Measurements from ENCODE around the gene FRZB. TPM values are rescaled to one million over a fixed set of nuclear protein-coding genes. Genes with fewer than 3 reads are reported as not detected.

FRZB gene
- total RNA-seq, 1 experiment from 2014 or later = 0.71 TPM

- DNase-seq (ENCODE audit: low read depth) = no peak
Observed at GRCh38 chr2:182845794-182846417, 20.5 kb downstream of the FRZB start.

DNA sequence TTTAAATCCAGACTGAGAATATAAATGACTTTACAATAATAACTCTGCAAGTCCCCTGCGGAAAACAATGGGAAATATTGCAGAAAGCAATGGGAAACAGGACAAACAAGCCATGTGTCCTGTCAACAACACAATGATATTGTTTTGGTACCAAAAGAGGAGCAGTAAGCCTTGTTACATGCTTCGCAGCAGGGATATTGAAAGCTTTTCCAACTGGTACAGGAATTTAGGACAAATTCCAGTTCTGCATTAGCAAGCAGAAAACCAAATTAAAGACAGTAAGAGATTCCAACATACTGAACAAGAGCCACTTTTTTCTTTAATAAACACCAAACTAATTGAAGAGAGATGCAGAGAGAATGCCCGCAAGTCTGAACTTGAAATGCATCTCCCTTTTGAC is 30.0 kb downstream of the FRZB start:
- DNase-seq (ENCODE audit: low read depth) = no peak

- no peak for DNase-seq (ENCODE audit: low read depth)
Observed at GRCh38 chr2:182834293-182834692, 32.1 kb downstream of the FRZB start.

- no peak for DNase-seq (ENCODE audit: low read depth)
Observed at GRCh38 chr2:182833084-182833854, 33.2 kb downstream of the FRZB start.

GRCh38 chr2:182831921-182832320 is 34.5 kb downstream of the FRZB start:
- DNase-seq (ENCODE audit: low read depth) = no peak

GRCh38 chr2:182831101-182831500 is 35.3 kb downstream of the FRZB start:
- no peak for DNase-seq (ENCODE audit: low read depth)

GRCh38 chr2:182827182-182827879 is 39.1 kb downstream of the FRZB start:
- no peak for DNase-seq (ENCODE audit: low read depth)

- no peak for DNase-seq (ENCODE audit: low read depth)
Observed at GRCh38 chr2:182826496-182826895, 39.9 kb downstream of the FRZB start.

DNA sequence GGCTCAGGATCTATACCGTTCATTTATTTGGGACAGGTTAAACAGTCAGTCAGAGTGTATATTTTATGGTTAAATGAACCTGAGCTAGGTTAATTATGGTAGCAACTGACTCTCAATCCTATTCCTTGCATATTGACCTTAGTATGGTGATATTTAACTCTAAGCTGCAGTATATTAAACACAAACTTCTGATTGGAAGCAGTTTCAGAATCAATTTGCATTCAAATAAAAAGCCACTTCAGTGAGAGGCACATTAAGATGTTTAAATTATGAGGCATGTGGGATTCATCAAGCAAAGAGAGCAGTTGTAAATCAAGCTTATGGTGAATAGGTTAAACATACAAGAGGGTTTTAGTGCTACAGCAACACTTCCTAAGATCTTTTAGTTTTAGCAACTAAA is 40.4 kb downstream of the FRZB start:
- no peak for DNase-seq (ENCODE audit: low read depth)

GRCh38 chr2:182824767-182825158 is 41.7 kb downstream of the FRZB start:
- no peak for DNase-seq (ENCODE audit: low read depth)

DNA sequence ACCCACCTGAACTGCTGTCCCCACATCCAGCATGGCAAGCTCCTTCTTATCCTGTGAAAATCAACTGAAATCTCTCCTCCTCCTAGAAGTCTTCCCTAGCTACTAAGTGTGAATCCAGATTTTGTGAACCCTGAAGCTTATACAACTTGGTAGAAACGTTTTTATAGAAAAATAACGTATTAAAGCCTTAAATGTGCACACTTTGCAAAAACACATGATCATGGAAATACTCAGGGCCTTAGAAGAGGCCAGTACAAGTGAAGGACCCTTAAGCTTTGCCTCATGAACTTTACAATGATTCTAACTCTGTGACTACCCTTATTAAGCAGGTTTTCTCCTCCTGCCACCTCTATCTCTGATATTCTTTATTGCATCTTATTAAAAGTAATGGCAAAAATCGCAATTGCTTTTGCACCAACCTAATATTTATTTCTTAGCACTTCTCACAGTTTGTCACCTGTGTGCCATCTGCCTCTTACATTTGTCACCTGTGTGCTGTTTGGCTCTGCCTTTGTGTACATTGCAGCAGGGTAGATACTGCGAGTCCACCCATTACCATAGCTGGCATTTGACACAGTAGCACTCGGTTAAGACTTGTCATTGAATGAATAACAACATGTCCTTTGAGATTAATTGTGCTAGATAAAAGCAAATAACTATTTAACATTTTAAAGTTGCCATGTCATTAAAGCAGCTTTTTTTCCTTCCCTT is 42.2 kb downstream of the FRZB start:
- DNase-seq (ENCODE audit: low read depth) = no peak

DNA sequence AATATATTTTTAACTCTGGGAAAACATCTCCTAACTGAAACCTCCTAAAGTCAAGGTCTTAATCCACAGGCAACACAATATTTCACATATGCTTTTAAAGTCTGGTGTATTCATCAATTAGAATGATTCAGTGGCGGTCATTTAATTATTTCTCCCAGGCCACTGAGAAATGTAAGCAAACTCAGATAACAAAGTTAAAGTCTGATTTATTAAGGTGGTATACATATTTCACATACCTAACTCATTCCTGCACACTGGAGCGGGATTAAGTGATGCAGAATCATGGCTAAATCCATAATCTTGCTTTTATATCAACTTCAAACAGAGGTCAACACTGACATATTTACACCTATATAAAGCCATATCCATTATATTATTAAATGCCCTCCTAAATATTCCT is 43.7 kb downstream of the FRZB start:
- no peak for DNase-seq (ENCODE audit: low read depth)

- DNase-seq (ENCODE audit: low read depth) = peak; percentile 9
Observed at GRCh38 chr2:182821182-182821581, 45.3 kb downstream of the FRZB start.

- no peak for DNase-seq (ENCODE audit: low read depth)
Observed at GRCh38 chr2:182819412-182819811, 47.0 kb downstream of the FRZB start.

DNA sequence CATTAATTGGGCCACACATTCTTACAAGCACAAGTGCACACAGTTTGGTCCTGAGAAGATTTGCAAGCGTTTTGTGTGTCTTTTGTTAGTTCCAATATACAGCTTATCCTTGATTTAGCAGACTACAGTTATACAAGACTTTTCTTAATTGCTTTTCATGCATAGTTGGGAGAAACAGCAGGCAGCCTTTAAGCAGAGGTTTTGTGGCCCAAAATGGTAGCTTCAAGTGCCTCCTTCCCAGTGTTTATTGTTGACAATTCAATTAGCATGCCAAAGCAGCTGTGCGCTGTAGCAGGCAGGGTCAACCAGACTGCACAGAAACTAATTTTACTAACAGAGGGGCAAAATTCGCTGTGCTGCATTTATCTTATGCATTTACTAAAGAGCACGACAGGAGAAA is 47.5 kb downstream of the FRZB start:
- DNase-seq (ENCODE audit: low read depth) = no peak

GRCh38 chr2:182818501-182818900 is 47.9 kb downstream of the FRZB start:
- DNase-seq (ENCODE audit: low read depth) = no peak

DNA sequence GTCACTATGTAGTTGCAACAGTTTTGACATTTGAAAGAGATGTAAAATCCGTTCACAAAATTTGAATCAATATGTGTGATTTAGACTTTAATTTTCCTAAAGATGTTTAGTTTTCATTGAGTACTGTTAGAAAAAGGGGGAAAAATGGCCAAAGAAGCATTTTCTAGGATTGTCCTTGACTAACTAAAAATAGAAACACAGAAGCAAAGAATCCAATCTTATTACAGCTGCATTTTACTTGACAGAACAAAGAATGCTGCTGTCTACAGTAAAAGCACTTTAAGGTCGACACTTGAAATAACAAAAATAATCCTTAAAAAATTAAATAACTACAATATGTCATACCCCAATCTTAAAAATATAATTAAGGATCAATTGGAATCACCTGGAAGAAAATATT is 48.9 kb downstream of the FRZB start:
- no peak for DNase-seq (ENCODE audit: low read depth)

GRCh38 chr2:182816866-182817265 is 49.6 kb downstream of the FRZB start:
- DNase-seq (ENCODE audit: low read depth) = no peak

DNA sequence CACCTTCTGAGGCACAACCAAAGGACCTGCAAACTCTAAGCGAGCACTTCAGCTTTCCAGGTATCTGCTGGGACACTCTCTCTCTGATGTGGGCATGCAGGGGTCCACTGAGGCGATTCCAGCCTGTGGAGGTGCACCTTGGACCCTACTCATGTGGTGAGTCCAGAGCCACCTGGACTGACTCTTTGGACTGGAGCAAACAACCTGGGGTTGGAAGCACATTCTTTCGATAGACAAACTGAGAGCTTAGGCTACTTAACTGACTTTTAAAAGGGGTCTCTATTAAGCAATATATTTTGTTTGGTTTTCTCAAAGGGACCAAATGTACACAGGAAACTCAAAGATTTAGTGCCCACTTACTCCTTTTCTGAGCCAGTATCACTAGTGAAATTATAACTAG is 51.6 kb downstream of the FRZB start:
- no peak for DNase-seq (ENCODE audit: low read depth)

GRCh38 chr2:182814380-182814779 is 52.1 kb downstream of the FRZB start:
- DNase-seq (ENCODE audit: low read depth) = no peak

DNA sequence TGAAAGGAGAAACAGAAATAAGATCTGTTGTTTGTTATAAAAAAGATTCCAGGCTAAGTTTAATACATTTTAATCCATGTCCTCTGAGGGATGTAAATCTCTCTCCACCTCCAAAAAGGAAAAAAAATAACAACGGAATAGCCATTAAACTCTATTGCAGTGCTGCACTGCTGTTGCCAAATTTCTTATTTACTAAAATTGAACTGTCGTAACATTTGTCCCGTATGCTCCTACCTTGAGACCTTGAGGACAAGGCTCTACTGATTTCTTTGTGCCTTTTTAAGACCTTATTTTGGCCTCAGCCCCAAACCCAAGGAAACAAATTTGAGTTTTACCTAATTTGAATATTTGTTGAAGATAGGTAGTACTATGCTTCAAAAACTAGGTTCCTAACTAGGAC is 56.4 kb downstream of the FRZB start:
- no peak for DNase-seq (ENCODE audit: low read depth)

DNA sequence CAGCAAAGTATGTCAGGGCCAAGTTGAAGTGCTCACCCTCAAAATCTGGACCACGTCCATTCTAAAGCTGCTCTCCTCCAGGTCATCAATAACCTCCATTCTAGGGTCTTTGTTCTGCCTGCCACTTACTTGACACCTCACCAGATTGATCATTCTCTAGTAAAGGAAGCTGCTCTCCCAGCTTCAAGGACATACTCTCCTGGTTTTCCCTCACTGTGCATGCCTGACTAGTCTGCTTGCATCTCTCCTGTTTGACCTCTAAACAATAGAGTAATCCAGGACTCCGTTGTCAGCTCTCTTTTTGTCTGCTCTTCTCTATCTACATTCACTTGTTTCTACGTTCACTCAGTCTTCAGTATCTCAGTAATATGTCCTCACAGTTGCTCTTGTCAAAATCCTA is 59.1 kb downstream of the FRZB start:
- no peak for DNase-seq (ENCODE audit: low read depth)

Data from M059J (cell line).